Keratinocyte (primary cell): Measurements from ENCODE around the gene CTR9. TPM values are rescaled to one million over a fixed set of nuclear protein-coding genes. Genes with fewer than 3 reads are reported as not detected.

Source experiments
- DNase-seq: peaks from one replicate; pipeline ENCODE4 v3.0.0-alpha.2; 2011; ENCODE audit warnings: low read depth, missing footprints, low spot score
- FAIRE-seq: peaks from 2 replicates; lab custom pipeline; 2011; peaks lifted over from hg19 to GRCh38; lab: Jason Lieb, UNC
- H2AFZ ChIP-seq: 2 replicates; pipeline ENCODE4 v1.6.0; 2012; ENCODE audit warnings: low read length, control low read depth, inconsistent platforms; ENCODE audit not compliant: control insufficient read depth
- H3K27ac ChIP-seq: 2 replicates; pipeline ENCODE4 v1.5.1; 2011; ENCODE audit warnings: low read length; ENCODE audit not compliant: control insufficient read depth, insufficient read depth
- H3K27me3 ChIP-seq: 3 replicates; pipeline ENCODE4 v1.6.0; 2011; ENCODE audit warnings: low read length; ENCODE audit not compliant: control insufficient read depth, insufficient read depth; ENCODE audit errors: extremely low read depth
- H3K36me3 ChIP-seq, 2 experiments: 2 replicates in 1 of 2; 3 replicates in 1 of 2; pipeline ENCODE4 v1.5.1; 2011; ENCODE audit warnings: low read length in 2 of 2, mild to moderate bottlenecking in 1 of 2; ENCODE audit not compliant: control insufficient read depth in 2 of 2, insufficient read depth in 2 of 2; ENCODE audit errors: extremely low read depth in 1 of 2
- H3K4me1 ChIP-seq: 3 replicates; pipeline ENCODE4 v1.5.1; 2011; ENCODE audit warnings: low read length; ENCODE audit not compliant: control insufficient read depth, insufficient read depth; ENCODE audit errors: extremely low read depth
- H3K4me2 ChIP-seq: 3 replicates; pipeline ENCODE4 v1.6.0; 2011; ENCODE audit warnings: low read depth, low read length; ENCODE audit not compliant: control insufficient read depth, insufficient read depth; ENCODE audit errors: extremely low read depth
- H3K4me3 ChIP-seq, 3 experiments: fragments of 200-600 bp in 1 of 3; sonication (generic) in 1 of 3; 2 replicates in 2 of 3; 3 replicates in 1 of 3; pipeline ENCODE4 v1.5.1; 2011 to 2016; ENCODE audit warnings: low read length in 3 of 3, mild to moderate bottlenecking in 3 of 3, control low read depth in 2 of 3, inconsistent platforms in 1 of 3, low read depth in 1 of 3, mixed read lengths in 1 of 3, mixed run types in 1 of 3, moderate library complexity in 1 of 3; ENCODE audit not compliant: control insufficient read depth in 2 of 3, insufficient read depth in 2 of 3; ENCODE audit errors: extremely low read depth in 1 of 3
- H3K79me2 ChIP-seq: 2 replicates; pipeline ENCODE4 v1.6.0; 2012; ENCODE audit warnings: low read length; ENCODE audit not compliant: control insufficient read depth, insufficient read depth
- H3K9ac ChIP-seq: 3 replicates; pipeline ENCODE4 v1.6.0; 2011; ENCODE audit warnings: low read length; ENCODE audit not compliant: control insufficient read depth, insufficient read depth; ENCODE audit errors: extremely low read depth
- H3K9me1 ChIP-seq: 3 replicates; pipeline ENCODE4 v1.6.0; 2011; ENCODE audit warnings: low read length; ENCODE audit not compliant: control insufficient read depth, insufficient read depth; ENCODE audit errors: extremely low read depth
- H3K9me3 ChIP-seq: 2 replicates; pipeline ENCODE4 v1.5.1; 2012; ENCODE audit warnings: low read depth, low read length; ENCODE audit not compliant: control insufficient read depth
- H4K20me1 ChIP-seq: 3 replicates; pipeline ENCODE4 v1.6.0; 2011; ENCODE audit warnings: low read length; ENCODE audit not compliant: control insufficient read depth, insufficient read depth; ENCODE audit errors: extremely low read depth
- CTCF ChIP-seq, 3 experiments: IDR thresholded peaks in 1 of 3; conservative IDR thresholded peaks in 1 of 3; optimal IDR thresholded peaks in 1 of 3; 2 replicates in 2 of 3; 3 replicates in 1 of 3; pipeline versions ENCODE3 to v1.5.1; 2011; ENCODE audit warnings: low read length in 3 of 3, mild to moderate bottlenecking in 3 of 3, moderate library complexity in 2 of 3, control low read depth in 1 of 3, inconsistent platforms in 1 of 3; ENCODE audit not compliant: insufficient read depth in 2 of 3; ENCODE audit errors: extremely low read depth in 1 of 3
- EZH2 ChIP-seq: IDR thresholded peaks from one replicate; pipeline ENCODE4 v1.6.1; 2012; ENCODE audit warnings: inconsistent platforms, mild to moderate bottlenecking, low read length, moderate library complexity
- dilution Hi-C: fragments of 300-500 bp; cut with MboI; formaldehyde crosslinking; loops from one replicate; pipeline ENCODE4 v1.7.0; 2020; ENCODE audit warnings: low sequenced_read_pairs; ENCODE audit not compliant: extremely low pct_ligation_motif_present
- polyA plus RNA-seq, 5 experiments: library from polyadenylated mRNA; depleted of rRNA in 3 of 5; stranded (reverse) in 3 of 5; stranded (forward) in 1 of 5; unstranded in 1 of 5; fragments of >200 nt; gene quantifications; 1 replicate in 1 of 5; 2 replicates in 3 of 5; 3 replicates in 1 of 5; pipeline versions ENCODE4 v1.2.1 to v1.2.3, GENCODE V29; 2011 to 2012; ENCODE audit warnings: missing spikeins in 2 of 5, low read depth in 1 of 5, low replicate concordance in 1 of 5

Gene CTR9
- polyA plus RNA-seq, 1 donor (not counting 4 experiments of a cell fraction or from before 2014, with no cell fraction given), result 21.8 TPM

- H3K27ac ChIP-seq, result no peak overlapping the region
- H3K4me2 ChIP-seq, result no peak overlapping the region
- dilution Hi-C loops, result loop anchor here (25.0 kb wide), 1 partner anchor 235 kb away; no protein-coding TSS in a partner anchor
- DNase-seq, result no peak
- no peak for TF ChIP-seq CTCF (optimal IDR thresholded peaks at IDR 0.05 in 1 of 3, IDR thresholded peaks at IDR 0.05 in 1 of 3, conservative IDR thresholded peaks at IDR 0.05 in 1 of 3; ENCODE audit: extremely low read depth in 1 of 3, insufficient read depth in 2 of 3, low read length in 3 of 3)
- no peak for TF ChIP-seq EZH2
- no peak overlapping the region for H2AFZ ChIP-seq
- H3K9me1 ChIP-seq, result no peaks in the 10 kb centered on the region
- H3K9ac ChIP-seq, result no peak overlapping the region
- no peak overlapping the region for H3K4me3 ChIP-seq
- H3K27me3 ChIP-seq, result no peaks in the 10 kb centered on the region
- H3K79me2 ChIP-seq, result peaks cover 16% of the 10 kb centered on the region
- no peaks in the 10 kb centered on the region for H3K36me3 ChIP-seq
- H3K9me3 ChIP-seq, result no peaks in the 10 kb centered on the region
- H4K20me1 ChIP-seq, result no peaks in the 10 kb centered on the region
- FAIRE-seq, result no peak
- H3K4me1 ChIP-seq, result peaks cover 10% of the 10 kb centered on the region
Observed at GRCh38 chr11:10747733-10748132, 3.3 kb upstream of the CTR9 start.

GRCh38 chr11:10749476-10749875 lies 1.6 kb upstream of the CTR9 start:
- Histone ChIP-seq H3K79me2 (peaks cover 20% of the 10 kb centered on the region), H3K4me2 (no peak overlapping the region), H3K27ac (no peak overlapping the region), H4K20me1 (no peaks in the 10 kb centered on the region), H3K9me1 (no peaks in the 10 kb centered on the region), H3K4me1 (peaks cover 7% of the 10 kb centered on the region), H3K4me3 (no peak overlapping the region), H2AFZ (no peak overlapping the region), H3K27me3 (no peaks in the 10 kb centered on the region), H3K9me3 (no peaks in the 10 kb centered on the region), H3K9ac (no peak overlapping the region), H3K36me3 (no peaks in the 10 kb centered on the region)
- DNase-seq, result no peak
- dilution Hi-C loops, result loop anchor here (25.0 kb wide), 1 partner anchor 237 kb away; no protein-coding TSS in a partner anchor
- no peak for FAIRE-seq
- no peak for TF ChIP-seq EZH2
- TF ChIP-seq CTCF (optimal IDR thresholded peaks at IDR 0.05 in 1 of 3, IDR thresholded peaks at IDR 0.05 in 1 of 3, conservative IDR thresholded peaks at IDR 0.05 in 1 of 3; ENCODE audit: extremely low read depth in 1 of 3, insufficient read depth in 2 of 3, low read length in 3 of 3), result no peak
